HG02970 (cell line): ENCODE data around the gene TC2N.
"Not testable (repeated sequence)": the region's sequence is repeated elsewhere in the genome, so short reads cannot be mapped to it uniquely, and the experiment has no call there.

Experiments used
- ATAC-seq: cut with Tn5 transposase; IDR thresholded peaks from one replicate; pipeline ENCODE4 v1.9.1; 2021; ENCODE audit warnings: mild to moderate bottlenecking, moderate library complexity, moderate number of reproducible peaks; ENCODE audit not compliant: unreplicated experiment, low FRiP score

The TC2N gene

DNA sequence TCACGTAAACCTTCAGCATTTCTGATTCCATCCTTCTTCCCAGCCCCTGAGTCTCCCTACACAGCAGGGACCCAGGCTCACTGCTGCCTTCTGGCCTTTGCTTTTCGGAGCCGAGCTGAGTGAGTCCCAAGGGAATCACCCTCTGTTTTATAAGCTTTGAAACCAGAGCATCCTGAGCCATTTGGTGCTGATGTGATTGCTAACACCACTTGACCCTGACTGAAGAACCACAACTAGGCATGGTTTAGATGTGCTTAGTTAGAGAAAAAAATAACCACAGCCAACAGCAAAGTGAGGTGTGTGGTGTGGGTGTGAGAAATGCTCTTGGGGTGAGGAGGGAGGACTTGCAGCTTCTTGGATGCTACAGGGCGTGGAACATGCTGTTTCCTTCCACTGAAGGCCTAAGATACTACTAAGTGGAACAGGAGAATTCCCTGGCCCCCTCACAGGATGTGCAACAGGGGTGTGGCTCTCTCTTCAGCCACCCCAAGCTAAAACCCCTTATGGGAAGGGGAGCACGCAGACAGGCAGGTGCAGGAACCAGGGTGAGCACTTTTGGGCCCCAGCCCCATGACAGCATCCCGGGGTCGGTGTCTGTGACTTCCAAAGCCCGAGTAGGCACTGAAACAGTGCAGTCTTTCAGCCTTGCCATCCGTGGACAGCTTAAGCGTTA, at the start of gene TC2N:
Gene TC2N (minus strand): TSS at position 221 of the 673 bp plus-strand sequence. CDS start 53,767 bp downstream, outside the sequence.
- ATAC-seq: no peak

DNA sequence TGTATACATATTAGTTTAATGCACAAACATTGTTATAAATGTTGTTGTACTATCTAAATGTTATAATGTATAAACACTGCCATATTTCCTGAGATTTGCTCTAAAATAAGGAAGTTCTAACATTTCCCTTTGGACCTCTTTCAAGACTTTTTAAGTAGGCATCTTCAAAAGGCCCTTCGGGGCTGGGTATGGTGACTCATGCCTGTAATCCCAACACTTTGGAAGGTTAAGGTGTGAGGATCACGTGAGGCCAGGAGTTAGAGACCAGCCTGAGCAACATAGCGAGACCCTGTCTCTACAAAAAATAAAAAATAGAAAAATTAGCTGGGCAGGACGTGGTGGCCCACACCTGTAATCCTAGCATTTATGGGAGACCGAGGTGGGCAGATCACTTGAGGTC, 44.7 kb upstream of the TC2N start:
- no peak for ATAC-seq

DNA sequence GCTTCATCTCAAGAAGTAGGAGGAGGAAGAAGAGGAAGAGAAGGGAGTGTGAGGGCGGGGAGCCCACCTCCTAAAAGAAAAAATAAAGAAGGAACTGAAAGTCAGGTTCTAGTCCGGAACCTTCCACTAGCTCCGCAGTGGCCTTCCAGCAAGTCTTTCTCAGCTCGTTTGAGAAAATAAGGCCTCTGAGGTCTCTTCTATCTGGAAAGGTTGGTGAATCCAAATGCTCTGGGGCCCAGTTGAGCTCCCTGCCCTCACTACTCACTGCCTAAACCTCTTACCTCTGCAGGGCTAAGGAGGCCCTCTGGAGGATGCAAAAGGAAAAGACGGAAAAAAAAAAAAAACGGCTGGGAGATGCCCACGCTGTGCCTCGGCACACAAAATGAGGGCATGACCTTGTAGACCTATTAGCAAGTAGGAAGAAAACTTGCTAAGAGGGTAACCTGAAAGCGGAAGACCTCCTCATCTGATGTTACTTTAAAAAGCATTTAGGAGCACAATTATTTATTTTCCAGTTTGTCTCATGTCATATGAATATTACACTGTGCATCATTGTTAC, 44.2 kb upstream of the TC2N start:
- ATAC-seq: no peak

DNA sequence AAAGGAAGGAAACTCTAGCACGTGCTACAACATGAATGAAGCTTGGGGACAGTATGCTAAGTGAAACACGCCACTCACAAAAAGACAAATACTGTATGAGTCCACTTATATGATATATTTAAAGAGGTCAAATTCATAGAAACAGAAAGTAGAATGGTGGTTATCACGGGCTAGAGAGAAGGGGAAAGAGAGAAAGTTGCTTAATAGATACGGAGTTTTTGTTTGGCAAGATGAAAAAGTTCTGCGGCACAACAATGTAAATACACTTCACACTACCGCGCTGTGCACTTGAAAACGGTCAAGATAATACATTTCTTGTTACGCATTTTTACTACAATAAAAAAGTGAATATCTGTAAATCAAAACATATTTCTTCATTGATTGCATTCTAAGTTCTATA, 42.9 kb upstream of the TC2N start:
- ATAC-seq: no peak

DNA sequence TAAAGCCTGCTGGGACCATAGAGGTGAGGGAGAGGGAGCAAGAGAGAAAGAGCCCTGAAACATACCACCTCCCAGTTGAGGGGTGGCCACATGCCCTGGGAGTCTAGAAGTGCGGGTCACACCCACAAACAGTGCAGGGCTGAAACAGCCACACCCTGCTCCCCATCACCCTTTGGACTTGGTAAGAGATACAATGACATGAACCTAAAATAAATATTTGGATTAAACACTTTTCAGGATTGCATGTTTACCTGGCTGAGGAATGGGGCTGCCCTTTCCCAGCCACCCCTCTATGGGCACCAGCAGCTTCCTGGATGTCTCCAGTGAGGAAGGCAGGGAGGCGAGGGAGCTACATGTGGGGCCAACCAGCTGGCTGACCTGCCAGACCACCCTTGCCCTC, 39.0 kb upstream of the TC2N start:
- ATAC-seq: no peak

DNA sequence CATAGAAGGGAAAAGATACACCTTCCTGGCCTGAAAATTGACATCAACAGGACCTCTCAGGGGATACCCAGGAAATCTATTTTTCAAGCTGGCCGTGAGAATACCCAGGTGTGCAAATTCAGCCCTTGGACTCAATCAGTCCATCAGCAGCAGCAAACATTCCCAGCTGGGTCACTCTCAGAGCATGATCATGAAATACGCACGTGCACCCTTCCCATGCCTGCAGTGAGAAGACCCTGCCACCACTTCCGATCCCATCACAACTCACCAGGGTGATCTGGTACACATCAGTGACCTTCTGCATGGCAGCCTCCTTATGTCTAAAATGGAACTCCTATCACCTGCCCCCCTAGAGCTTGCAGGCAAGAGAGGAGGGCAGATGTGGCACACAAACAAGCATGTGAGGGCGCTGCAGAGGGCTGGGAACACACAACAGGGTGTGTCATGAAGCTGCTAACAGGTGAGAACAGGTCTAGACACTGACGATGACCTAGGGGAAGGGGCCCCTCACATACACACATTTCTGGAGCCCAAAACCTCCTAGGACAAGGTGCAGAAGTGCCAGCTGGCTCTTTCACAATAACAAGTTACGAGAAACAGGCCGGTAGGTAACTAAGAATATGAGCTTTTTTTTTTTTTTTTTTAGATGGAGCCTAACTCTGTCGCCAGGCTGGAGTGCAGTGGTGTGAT, 37.8 kb upstream of the TC2N start:
- no peak for ATAC-seq

DNA sequence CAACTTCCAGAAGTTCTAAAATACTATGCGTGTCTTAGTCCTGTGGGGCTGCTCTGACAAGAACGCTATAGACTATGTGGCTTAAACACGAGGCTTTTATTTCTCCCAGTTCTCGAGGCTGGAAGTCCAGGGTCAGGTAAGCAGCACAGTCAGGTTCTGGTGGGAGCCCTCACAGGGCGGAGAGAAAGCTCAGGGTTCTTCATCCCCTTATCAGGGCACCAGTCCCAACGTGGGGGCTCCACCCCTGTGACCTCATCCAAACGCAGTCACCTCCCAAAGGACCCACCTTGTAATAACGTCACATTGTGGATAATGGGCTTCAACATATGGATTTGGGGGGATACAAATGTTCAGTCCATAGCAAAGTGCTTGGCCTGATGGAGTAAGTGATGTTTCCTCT, 37.1 kb upstream of the TC2N start:
- ATAC-seq: no peak

DNA sequence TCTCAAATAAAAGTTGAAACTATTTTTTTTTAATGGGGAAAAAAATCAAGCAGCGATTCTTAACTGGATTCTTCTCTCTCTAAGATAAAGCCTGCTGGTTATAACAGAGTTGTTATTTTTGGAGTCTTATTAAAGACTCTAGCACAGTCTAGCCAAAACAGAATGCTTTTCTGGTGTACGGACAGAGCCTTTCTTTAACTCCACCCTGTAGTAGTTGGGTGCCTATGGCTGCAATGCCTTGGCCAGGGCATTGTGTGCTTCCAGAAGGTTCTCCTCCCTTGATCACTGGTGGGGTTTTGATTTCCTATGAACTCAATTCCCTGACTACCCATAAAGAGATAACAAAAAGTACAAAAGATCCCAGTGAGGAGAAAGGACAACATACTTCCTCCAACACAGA, 35.7 kb upstream of the TC2N start:
- no peak for ATAC-seq

DNA sequence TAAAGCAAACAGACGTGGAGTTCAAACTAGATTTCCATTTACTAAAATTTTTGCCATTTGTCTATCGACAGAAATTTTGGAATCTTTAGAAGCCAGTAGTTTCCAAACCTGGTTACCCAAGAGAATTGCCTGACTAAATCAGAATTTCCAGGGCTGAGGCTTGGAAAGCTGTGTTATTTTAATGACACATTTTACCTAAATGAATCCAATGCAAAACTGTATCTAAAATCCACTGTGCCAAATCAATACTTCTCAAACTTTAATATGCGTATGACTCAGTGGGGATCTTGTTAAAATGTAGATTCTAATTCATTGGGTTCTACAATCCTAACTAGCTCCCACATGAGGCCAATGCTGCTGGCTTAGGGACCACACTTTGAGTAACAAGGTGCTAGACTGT, 35.0 kb upstream of the TC2N start:
- no peak for ATAC-seq

DNA sequence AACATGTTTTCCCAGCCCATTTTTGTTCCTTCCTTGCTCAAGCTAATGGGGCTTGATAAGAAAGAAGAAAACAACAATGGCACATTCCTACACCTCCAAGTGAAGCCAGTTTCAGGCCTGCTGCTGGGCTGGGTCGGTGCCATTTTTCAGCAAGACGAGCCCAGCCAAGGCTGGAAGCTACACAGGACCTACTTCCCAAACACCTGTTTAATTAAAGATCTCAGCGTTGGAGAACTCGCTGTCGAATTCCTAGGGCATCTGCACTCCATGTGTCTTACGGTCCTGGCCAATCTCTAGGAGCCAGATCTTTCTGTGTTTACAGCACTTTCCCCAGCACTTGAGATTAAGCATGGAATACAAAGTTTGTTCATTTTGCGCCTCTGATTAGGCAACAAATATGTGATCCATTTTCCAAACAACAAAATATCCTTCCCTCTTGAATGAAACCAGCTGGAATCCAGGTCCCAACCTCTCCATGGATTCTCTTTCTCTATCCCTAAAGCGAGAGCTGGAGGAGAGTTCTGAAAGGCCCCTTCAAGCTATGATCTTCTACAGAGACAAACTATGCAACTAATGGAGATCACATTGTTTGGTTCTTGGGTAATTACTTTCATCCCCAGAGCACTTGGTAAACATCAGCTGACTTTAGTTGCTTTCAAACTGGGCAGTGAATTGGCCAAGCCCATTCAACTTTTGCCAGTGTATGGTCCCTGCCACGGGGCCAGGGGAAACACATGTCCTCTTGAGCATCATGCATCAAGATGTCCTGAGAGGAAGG, 34.3 kb upstream of the TC2N start:
- ATAC-seq: no peak

DNA sequence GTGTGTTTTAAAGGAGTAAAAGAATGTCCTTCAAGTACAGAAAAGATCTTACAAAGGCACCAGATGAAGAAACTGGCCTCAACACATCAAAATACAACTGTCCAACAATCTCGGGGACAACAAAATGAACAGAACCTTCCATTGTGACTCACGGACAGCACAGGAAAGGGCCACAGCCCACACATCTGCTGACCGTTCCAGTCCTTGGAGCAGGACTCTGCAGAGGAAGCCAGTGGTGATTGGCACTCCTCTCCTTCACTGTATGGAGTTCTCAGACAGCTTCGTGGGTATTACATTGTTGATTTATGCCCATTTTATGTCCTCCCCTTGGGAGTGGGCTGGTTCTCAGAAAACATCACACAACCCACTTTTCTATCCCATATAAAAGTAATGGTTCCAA, 32.5 kb upstream of the TC2N start:
- no peak for ATAC-seq

DNA sequence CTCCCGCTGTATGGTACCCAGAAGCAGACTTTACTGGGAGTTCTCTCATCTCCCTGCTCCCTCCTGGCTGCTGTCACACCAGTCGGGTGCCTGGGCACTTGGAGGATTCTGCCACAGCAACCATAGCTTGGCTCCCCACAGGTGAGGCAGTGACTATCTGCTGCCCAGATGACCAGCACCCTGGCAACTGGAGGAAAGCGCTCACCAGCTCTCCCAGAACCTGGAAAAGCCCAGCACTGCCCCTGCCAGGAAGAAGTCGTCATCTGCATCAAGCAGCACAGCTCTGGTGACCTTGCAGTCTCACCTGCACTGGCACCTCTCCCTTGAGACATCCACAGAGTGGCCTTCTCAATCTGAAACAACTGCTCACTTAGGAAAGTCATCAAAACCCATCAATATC, 31.9 kb upstream of the TC2N start:
- no peak for ATAC-seq

DNA sequence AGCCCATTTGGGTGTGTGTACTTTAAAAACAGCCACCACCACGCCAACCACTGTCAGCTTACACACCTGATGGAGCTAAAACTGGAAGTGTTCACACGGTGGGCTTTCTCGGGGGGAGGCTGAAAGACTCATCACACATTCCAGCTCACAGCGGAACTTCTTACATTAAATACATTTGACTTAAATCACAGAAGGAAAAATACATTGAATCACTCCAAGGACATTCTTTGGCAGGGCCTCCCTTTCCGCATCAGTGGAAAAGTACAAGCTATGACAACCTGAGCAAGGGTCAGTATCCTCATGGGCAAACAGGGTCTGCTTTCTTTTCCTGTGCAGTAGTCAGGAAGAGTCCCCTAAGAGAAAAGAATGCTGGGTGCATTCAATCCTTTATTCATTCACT, 31.0 kb upstream of the TC2N start:
- no peak for ATAC-seq

DNA sequence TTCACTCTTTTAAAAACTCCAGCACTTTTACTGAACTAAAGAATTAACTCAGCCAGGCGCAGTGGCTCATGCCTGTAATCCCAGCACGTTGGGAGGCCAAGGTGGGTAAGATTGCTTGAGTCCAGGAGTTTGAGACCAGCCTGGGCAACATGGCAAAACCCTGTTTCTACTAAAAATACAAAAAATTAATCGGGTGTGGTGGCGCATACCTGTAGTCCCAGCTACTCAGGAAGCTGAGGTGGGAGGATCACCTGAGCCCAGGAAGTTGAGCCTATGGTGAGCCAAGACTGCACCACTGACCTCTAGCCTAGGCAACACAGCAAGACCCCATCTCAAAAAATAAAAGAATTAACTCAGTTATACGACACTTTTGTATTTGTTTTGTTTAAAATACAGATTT, 30.4 kb upstream of the TC2N start:
- not testable (repeated sequence) for ATAC-seq

DNA sequence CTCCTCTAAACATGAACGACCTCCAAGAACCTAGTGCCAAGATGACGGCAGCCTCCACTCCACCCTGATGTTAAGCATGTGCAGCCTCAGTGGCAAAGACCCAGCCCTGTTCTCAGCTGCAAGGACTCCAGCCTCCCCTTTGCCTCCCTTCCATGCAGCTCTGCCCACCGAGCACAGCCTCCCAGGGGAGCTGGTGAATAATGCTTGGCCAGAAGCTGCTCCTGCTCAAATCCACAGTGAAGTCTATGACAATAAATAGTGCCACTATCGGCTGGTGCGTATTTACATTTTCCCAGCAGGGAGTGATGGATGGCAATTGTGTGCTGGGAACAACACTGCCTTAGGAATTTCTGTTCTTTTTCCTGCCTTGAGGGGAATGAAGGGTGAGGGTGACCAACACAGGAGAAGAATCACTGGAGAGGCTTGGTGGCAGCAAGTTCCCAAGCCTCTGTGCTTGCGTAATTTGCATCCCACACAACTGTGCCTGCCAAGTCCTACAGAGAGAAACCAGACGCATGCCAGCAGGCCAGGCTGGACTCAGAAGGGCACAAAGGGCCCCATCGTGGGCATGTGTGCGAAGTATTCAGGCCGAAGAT, 29.9 kb upstream of the TC2N start:
- ATAC-seq: no peak

DNA sequence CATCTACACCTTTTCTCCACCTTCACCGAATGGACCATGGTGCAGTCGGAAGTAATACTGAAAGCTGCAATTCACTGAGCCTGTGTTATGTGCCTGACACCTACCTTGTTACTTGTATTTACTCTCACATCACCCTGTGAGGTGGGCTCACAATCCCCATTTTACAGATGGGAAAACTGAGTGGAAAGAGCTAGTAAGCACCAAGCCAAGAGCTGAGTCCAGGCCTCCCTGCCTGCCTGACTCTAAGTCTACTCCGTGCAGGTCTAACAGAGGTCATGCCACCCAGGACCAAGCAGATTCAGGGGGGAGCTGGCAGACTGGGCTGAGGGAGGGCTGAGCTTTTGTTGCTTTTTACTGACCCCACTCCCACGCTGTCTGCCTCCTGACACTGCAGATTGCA, 29.1 kb upstream of the TC2N start:
- no peak for ATAC-seq

DNA sequence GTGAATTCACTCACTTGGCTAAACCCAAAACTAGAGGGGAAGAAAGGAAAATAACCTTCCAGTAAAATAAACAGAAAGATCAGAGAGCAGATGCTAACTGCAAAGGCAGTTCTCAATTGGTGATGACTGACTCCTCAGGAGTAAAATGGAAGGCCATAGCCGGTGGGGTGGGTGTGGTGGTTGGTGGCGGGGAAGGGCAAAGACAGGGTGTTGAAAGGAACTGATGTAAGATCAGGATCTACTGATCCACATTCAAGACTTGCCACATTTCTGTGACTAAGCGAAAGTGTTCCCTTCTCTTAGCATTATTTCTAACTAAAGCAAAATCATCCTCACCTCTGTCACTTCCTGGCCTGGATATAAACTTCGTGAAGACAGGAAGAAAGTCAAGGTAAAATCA, 26.3 kb upstream of the TC2N start:
- ATAC-seq: no peak

DNA sequence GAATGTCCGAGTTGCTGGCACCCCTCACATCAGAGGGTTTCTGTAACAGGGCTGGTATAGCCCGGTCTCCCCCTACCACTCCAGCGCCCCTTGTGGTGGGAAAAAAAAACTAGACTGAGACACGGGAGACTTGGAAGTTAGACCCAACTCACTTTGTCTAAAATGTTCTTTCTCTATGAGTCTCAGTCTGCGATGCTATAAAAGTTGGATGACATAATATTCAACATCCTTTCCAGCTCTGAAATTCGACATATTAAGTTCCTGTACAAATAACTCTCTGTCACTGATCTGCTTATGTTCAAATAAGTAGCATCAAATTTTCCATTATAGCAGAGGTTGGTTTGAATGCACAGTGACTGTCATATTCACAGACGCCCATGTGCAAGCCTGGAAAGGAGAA, 25.7 kb upstream of the TC2N start:
- no peak for ATAC-seq

DNA sequence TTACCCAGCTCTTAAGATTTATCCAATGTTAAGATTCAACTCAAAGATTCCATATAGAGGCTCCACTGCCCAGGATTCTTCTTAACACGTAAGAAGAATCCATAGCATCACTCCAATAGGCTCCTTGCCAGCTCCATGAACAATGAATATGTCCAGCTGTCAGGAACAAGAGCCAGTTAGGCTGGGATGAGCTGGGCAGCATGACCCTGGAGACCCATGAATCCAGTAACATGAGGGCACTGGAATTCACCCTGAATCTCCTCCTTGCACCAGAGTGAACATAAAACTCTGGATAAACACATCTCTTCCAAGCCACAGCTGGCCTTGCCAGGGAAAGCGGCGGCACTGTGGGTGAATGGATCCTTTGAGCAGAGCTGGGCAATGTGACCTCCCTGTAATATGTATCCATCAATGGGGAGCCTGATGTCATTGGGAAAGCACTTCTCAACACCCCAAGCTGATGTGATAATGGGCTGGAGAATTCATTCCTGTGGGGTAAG, 24.4 kb upstream of the TC2N start:
- ATAC-seq: no peak

DNA sequence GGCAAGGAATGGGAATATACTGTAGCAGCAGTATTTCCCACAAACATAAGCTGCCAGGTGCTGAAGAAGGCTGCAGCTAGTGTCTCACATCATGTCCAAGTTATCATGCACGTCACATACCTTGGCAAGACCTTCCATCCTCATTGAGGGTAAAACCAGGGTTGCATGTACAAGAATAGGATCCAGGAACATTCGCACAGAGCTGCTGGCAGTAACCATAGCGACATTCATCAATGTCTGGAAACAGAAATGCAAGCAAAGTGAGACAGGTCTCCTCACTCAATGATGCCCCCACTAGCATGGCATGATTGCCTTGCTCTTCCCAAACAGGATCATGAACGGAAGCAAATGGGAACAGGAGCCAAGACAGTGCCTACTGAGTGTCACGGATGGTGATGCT, 23.8 kb upstream of the TC2N start:
- ATAC-seq: no peak

DNA sequence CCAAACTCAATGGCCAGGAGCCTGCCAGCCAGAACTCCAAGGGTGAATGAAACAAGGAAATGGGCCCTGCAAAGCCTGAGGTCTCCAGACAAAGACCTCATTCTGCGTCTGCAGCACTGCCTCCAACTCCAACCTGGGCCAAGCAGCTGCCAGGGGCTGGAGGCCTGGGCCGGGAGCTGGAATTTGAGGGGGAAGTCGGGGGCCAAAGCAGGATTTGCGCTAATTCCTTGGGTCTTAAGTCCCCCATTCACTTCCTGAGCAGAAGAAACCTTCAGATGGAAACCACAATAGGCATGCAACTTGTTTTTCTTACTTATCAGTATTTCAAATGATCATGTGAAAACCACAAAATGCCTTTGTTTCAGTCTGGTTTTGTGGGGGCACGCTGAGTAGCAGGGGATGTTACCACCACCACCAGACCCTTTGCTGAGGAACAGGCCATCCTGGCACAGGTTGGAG, 23.0 kb upstream of the TC2N start:
- ATAC-seq: no peak
